H1 (cell line): ENCODE measurements around the gene LTBP4. TPM values are rescaled to one million over a fixed set of nuclear protein-coding genes. Genes with fewer than 3 reads are reported as not detected.

ENCODE experiments used
- CTCF ChIA-PET: fragments of 300-600 bp; sonication (Branson Sonifier 250); formaldehyde crosslinking; loops from one replicate; lab custom pipeline; 2021; ENCODE audit not compliant: partially characterized antibody; lab: Charles Lee
- POLR2A ChIA-PET: fragments of 300-600 bp; sonication (Branson Sonifier 250); formaldehyde crosslinking; loops from one replicate; lab custom pipeline; 2021; ENCODE audit warnings: inconsistent platforms; ENCODE audit not compliant: partially characterized antibody; lab: Charles Lee
- DNase-seq, 2 experiments: peaks; one replicate each; pipeline versions ENCODE4 v3.0.0 to v3.0.0-alpha.2; 2010 to 2022; ENCODE audit warnings: low spot score in 2 of 2, low read depth in 1 of 2, mixed read lengths in 1 of 2
- FAIRE-seq: peaks from 2 replicates; lab custom pipeline; 2011; peaks lifted over from hg19 to GRCh38; lab: Jason Lieb, UNC
- H2AFZ ChIP-seq: 2 replicates; pipeline ENCODE4 v1.8.1; 2012; ENCODE audit warnings: low read length, inconsistent platforms
- H2AK5ac ChIP-seq: 2 replicates; pipeline ENCODE4 v1.6.1; 2013; ENCODE audit warnings: low read depth, low read length
- H2BK120ac ChIP-seq: replicated peaks from 2 replicates; pipeline ENCODE3; 2013; ENCODE audit warnings: low read depth, low read length, inconsistent platforms
- H2BK12ac ChIP-seq: 2 replicates; pipeline ENCODE4 v1.6.1; 2013; ENCODE audit warnings: low read depth, low read length
- H2BK15ac ChIP-seq: 2 replicates; pipeline ENCODE4 v1.6.1; 2013; ENCODE audit warnings: low read length
- H2BK20ac ChIP-seq: 2 replicates; pipeline ENCODE4 v1.6.1; 2013; ENCODE audit warnings: low read length
- H2BK5ac ChIP-seq: 2 replicates; pipeline ENCODE4 v1.6.1; 2013; ENCODE audit warnings: low read depth, low read length
- H3K14ac ChIP-seq: 2 replicates; pipeline ENCODE4 v1.6.1; 2013; ENCODE audit warnings: inconsistent platforms; ENCODE audit not compliant: insufficient read length
- H3K18ac ChIP-seq: 2 replicates; pipeline ENCODE4 v1.6.1; 2013; ENCODE audit warnings: low read length; ENCODE audit errors: extremely low read depth
- H3K23ac ChIP-seq: 2 replicates; pipeline ENCODE4 v1.6.1; 2013; ENCODE audit warnings: inconsistent platforms; ENCODE audit not compliant: insufficient read length
- H3K23me2 ChIP-seq: 2 replicates; pipeline ENCODE4 v1.6.1; 2013; ENCODE audit warnings: low read depth, low read length
- H3K27ac ChIP-seq: 2 replicates; pipeline ENCODE4 v1.6.1; 2011; ENCODE audit warnings: low read depth, low read length, inconsistent platforms
- H3K27me3 ChIP-seq, 4 experiments: replicated peaks in 1 of 4; 1 replicate in 1 of 4; 2 replicates in 3 of 4; pipeline versions ENCODE4 v1.6.1 to v1.8.1; 2011 to 2013; ENCODE audit warnings: low read length in 3 of 4, mild to moderate bottlenecking in 3 of 4, inconsistent platforms in 2 of 4, mixed read lengths in 2 of 4, moderate library complexity in 1 of 4; ENCODE audit not compliant: control insufficient read depth in 3 of 4, insufficient read depth in 3 of 4; ENCODE audit errors: extremely low read depth in 1 of 4
- H3K36me3 ChIP-seq, 4 experiments: 2 replicates each; pipeline versions ENCODE4 v1.6.1 to v1.8.1; 2011 to 2013; ENCODE audit warnings: mild to moderate bottlenecking in 4 of 4, low read length in 3 of 4, moderate library complexity in 2 of 4, control low read depth in 1 of 4, inconsistent platforms in 1 of 4; ENCODE audit not compliant: insufficient read depth in 4 of 4, control insufficient read depth in 2 of 4
- H3K4ac ChIP-seq: replicated peaks from 2 replicates; pipeline ENCODE3; 2013; ENCODE audit warnings: low read length, low read depth, mixed read lengths, inconsistent platforms; ENCODE audit not compliant: insufficient read length
- H3K4me1 ChIP-seq, 4 experiments: replicated peaks in 1 of 4; 1 replicate in 1 of 4; 2 replicates in 3 of 4; pipeline versions ENCODE4 v1.6.1 to v1.8.1; 2011 to 2013; ENCODE audit warnings: low read length in 3 of 4, inconsistent platforms in 2 of 4, mixed read lengths in 1 of 4; ENCODE audit not compliant: insufficient read depth in 4 of 4, control insufficient read depth in 3 of 4
- H3K4me2 ChIP-seq, 2 experiments: 2 replicates each; pipeline versions ENCODE4 v1.6.1 to v1.8.1; 2011 to 2013; ENCODE audit warnings: low read depth in 2 of 2, low read length in 2 of 2, control low read depth in 1 of 2, inconsistent platforms in 1 of 2, mild to moderate bottlenecking in 1 of 2; ENCODE audit not compliant: insufficient read depth in 1 of 2
- H3K4me3 ChIP-seq, 4 experiments: fragments of 200-600, 300-600 bp in 1 of 4; sonication (generic), shearing (Covaris generic), sonication (Bioruptor Twin) in 1 of 4; 2 replicates each; pipeline versions ENCODE4 v1.5.1 to v1.8.1; 2011 to 2016; ENCODE audit warnings: low read length in 4 of 4, low read depth in 3 of 4, control low read depth in 2 of 4, inconsistent platforms in 2 of 4, mild to moderate bottlenecking in 2 of 4, mixed read lengths in 1 of 4, moderate library complexity in 1 of 4; ENCODE audit not compliant: insufficient read depth in 2 of 4; ENCODE audit errors: extremely low read depth in 1 of 4
- H3K56ac ChIP-seq: replicated peaks from 2 replicates; pipeline ENCODE3; 2013; ENCODE audit warnings: low read depth, mild to moderate bottlenecking, mixed read lengths, low read length, inconsistent platforms; ENCODE audit not compliant: insufficient read length
- H3K79me1 ChIP-seq: 2 replicates; pipeline ENCODE4 v1.6.1; 2013; ENCODE audit warnings: low read depth, low read length, control low read depth
- H3K79me2 ChIP-seq, 2 experiments: 2 replicates each; pipeline versions ENCODE4 v1.6.1 to v1.8.1; 2012 to 2013; ENCODE audit warnings: low read length in 2 of 2, mild to moderate bottlenecking in 2 of 2, inconsistent platforms in 1 of 2; ENCODE audit not compliant: insufficient read depth in 2 of 2, control insufficient read depth in 1 of 2
- H3K9ac ChIP-seq, 4 experiments: replicated peaks in 1 of 4; 1 replicate in 1 of 4; 2 replicates in 3 of 4; pipeline versions ENCODE4 v1.6.1 to v1.8.1; 2011 to 2013; ENCODE audit warnings: low read depth in 3 of 4, low read length in 3 of 4, control low read depth in 2 of 4, mild to moderate bottlenecking in 2 of 4, moderate library complexity in 2 of 4, inconsistent platforms in 1 of 4; ENCODE audit errors: extremely low read depth in 1 of 4
- H3K9me3 ChIP-seq, 2 experiments: 2 replicates each; pipeline versions ENCODE4 v1.6.1 to v1.8.1; 2012 to 2013; ENCODE audit warnings: mild to moderate bottlenecking in 2 of 2, moderate library complexity in 2 of 2, control low read depth in 1 of 2, inconsistent platforms in 1 of 2, low read depth in 1 of 2, low read length in 1 of 2, mixed read lengths in 1 of 2; ENCODE audit not compliant: insufficient read depth in 2 of 2
- H4K20me1 ChIP-seq, 2 experiments: replicated peaks in 1 of 2; 2 replicates each; pipeline versions ENCODE3 to v1.8.1; 2011 to 2013; ENCODE audit warnings: inconsistent platforms in 2 of 2, low read length in 2 of 2, mild to moderate bottlenecking in 1 of 2; ENCODE audit not compliant: insufficient read depth in 2 of 2, control insufficient read depth in 1 of 2
- H4K5ac ChIP-seq: 2 replicates; pipeline ENCODE4 v1.6.1; 2013; ENCODE audit warnings: low read length, low read depth, mixed read lengths, inconsistent platforms; ENCODE audit not compliant: insufficient read length
- H4K8ac ChIP-seq: 2 replicates; pipeline ENCODE4 v1.8.0; 2013; ENCODE audit warnings: mild to moderate bottlenecking, moderate library complexity, low read length, inconsistent platforms; ENCODE audit not compliant: insufficient read depth; ENCODE audit errors: extremely low read depth
- H4K91ac ChIP-seq: replicated peaks from 2 replicates; pipeline ENCODE3; 2013; ENCODE audit warnings: low read length, mixed read lengths, inconsistent platforms; ENCODE audit not compliant: insufficient read length
- BCL11A ChIP-seq, 2 experiments: IDR thresholded peaks; one replicate each; pipeline ENCODE4 v1.6.1; 2011; ENCODE audit warnings: low read depth in 2 of 2, low read length in 2 of 2, mild to moderate bottlenecking in 2 of 2
- EP300 ChIP-seq, 2 experiments: IDR thresholded peaks; 1 replicate in 1 of 2; 2 replicates in 1 of 2; pipeline ENCODE4 v1.6.1; 2011 to 2012; ENCODE audit warnings: low read depth in 2 of 2, low read length in 2 of 2, mild to moderate bottlenecking in 2 of 2, borderline replicate concordance in 1 of 2, inconsistent platforms in 1 of 2, moderate library complexity in 1 of 2
- HDAC2 ChIP-seq, 2 experiments: fragments of 300-600 bp in 1 of 2; sonication (generic) in 1 of 2; IDR thresholded peaks; 2 replicates each; pipeline ENCODE4 v1.6.1; 2011 to 2012; ENCODE audit warnings: low read depth in 2 of 2, low read length in 2 of 2, mild to moderate bottlenecking in 2 of 2, moderate library complexity in 2 of 2, borderline replicate concordance in 1 of 2, inconsistent platforms in 1 of 2
- HDAC6 ChIP-seq: IDR thresholded peaks from one replicate; pipeline ENCODE4 v1.7.1; 2012; ENCODE audit warnings: low read depth, mild to moderate bottlenecking, inconsistent platforms, low read length, moderate library complexity
- POLR2A ChIP-seq, 2 experiments: IDR thresholded peaks; 1 replicate in 1 of 2; 2 replicates in 1 of 2; pipeline ENCODE4 v1.6.1; 2011; ENCODE audit warnings: low read depth in 2 of 2, low read length in 2 of 2, mild to moderate bottlenecking in 2 of 2; ENCODE audit errors: control extremely low read depth in 1 of 2
- RAD21 ChIP-seq, 2 experiments: IDR thresholded peaks in 1 of 2; conservative IDR thresholded peaks in 1 of 2; 2 replicates each; pipeline ENCODE4 v1.6.1; 2011; ENCODE audit warnings: low read depth in 2 of 2, low read length in 2 of 2, improper control_type of control experiment in 1 of 2, inconsistent platforms in 1 of 2, mild to moderate bottlenecking in 1 of 2, moderate library complexity in 1 of 2
- RNF2 ChIP-seq: fragments of 200-900, 300-1000 bp; sonication (generic); IDR thresholded peaks from 2 replicates; pipeline ENCODE4 v1.7.1; 2016; ENCODE audit warnings: borderline replicate concordance, low read depth, mild to moderate bottlenecking, antibody characterized with exemption, low read length; ENCODE audit not compliant: poor library complexity, severe bottlenecking; ENCODE audit errors: missing control alignments
- SIN3A ChIP-seq, 2 experiments: IDR thresholded peaks in 1 of 2; conservative IDR thresholded peaks in 1 of 2; 2 replicates each; pipeline ENCODE4 v1.6.1; 2011 to 2012; ENCODE audit warnings: low read length in 2 of 2, improper control_type of control experiment in 1 of 2, low read depth in 1 of 2, mild to moderate bottlenecking in 1 of 2
- SP4 ChIP-seq: IDR thresholded peaks from 2 replicates; pipeline ENCODE4 v1.6.1; 2012; ENCODE audit warnings: low read length, inconsistent platforms
- WGBS, 2 experiments: shearing (Covaris generic) in 1 of 2; methylation state at CpG; one replicate each; pipeline versions ENCODE4 v1.1.6 to v1.1.7; 2013 to 2015; ENCODE audit warnings: low lambda C conversion rate in 2 of 2, mixed read lengths in 2 of 2, inconsistent platforms in 1 of 2, low coverage in 1 of 2, missing lambda C conversion rate in 1 of 2; ENCODE audit not compliant: insufficient replicate concordance in 2 of 2, insufficient coverage in 1 of 2, insufficient read length in 1 of 2; ENCODE audit errors: extremely low coverage in 1 of 2, missing lambda C conversion rate in 1 of 2; 5-methylcytosine and 5-hydroxymethylcytosine counted together
- polyA plus RNA-seq, 7 experiments: library from polyadenylated mRNA; depleted of rRNA in 3 of 7; stranded (reverse) in 5 of 7; unstranded in 2 of 7; fragments of >200 nt in 5 of 7; fragments of 200-250 nt in 2 of 7; gene quantifications; 1 replicate in 5 of 7; 2 replicates in 1 of 7; 4 replicates in 1 of 7; pipeline versions ENCODE4 v1.2.1 to v1.2.3, GENCODE V29; 2011 to 2013; ENCODE audit warnings: missing spikeins in 2 of 7, mixed read lengths in 2 of 7
- total RNA-seq: library from RNA; stranded (reverse); fragmentation: NEBNext Ultra II Directional; extraction: Animal tissue kit (Norgen Biotek cat#: 25700); gene quantifications from 2 replicates; pipeline ENCODE4 v1.2.1, GENCODE V29; 2021
- TF ChIP-seq, protein P1 (sequence below), 3 experiments: IDR thresholded peaks; 1 replicate in 2 of 3; 2 replicates in 1 of 3; pipeline versions ENCODE4 v1.5.1 to v1.6.1; 2011; ENCODE audit warnings: low read length in 3 of 3, mild to moderate bottlenecking in 3 of 3, inconsistent platforms in 2 of 3, low read depth in 1 of 3, moderate library complexity in 1 of 3; ENCODE audit not compliant: insufficient read depth in 1 of 3; ENCODE audit errors: control extremely low read depth in 1 of 3

LTBP4 gene
- total and polyA plus RNA-seq, 2 of the 8 experiments (the other 6 are each of a cell fraction or from before 2014, with no cell fraction given) = 54.5 to 77.1 TPM

DNA sequence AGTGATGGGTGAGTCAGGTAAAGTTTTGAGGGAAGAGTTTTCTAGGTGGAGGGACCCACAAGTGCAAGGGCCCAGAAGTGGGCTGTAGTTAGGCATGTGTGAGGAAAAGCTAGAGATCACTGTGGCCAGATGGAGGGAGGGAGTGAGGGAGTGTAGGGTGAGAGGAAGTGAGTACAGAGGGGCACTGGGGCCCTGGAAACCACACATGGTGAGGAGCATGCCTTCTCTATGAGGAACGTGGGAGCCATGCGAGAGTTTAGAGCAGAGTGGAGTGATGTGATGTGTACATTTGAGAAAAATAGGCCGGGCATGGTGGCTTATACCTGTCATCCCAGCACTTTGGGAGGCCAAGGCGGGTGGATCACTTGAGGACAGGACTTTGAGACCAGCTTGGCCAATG is 39.2 kb upstream of the LTBP4 start:
- ChIA-PET POLR2A (no interaction called here), CTCF (interaction anchor here (1.0 to 2.0 kb wide), 5 partner anchors 11 to 36 kb away, joined by 3 to 7 read pairs (median 3); no protein-coding TSS in a partner anchor)
- Histone ChIP-seq H3K4me1 (no peaks in the 10 kb centered on the region), H3K23me2 (no peaks in the 10 kb centered on the region), H2BK120ac (no peak overlapping the region), H4K20me1 (no peaks in the 10 kb centered on the region), H3K9me3 (no peaks in the 10 kb centered on the region), H3K4ac (no peak overlapping the region), H2BK12ac (no peak overlapping the region), H3K36me3 (no peaks in the 10 kb centered on the region), H3K79me2 (no peaks in the 10 kb centered on the region), H3K14ac (no peak overlapping the region), H3K27me3 (peaks cover 4 to 24% (median 17%) of the 10 kb centered on the region in 4 experiments), H4K5ac (no peak overlapping the region), H3K4me2 (no peak overlapping the region), H4K91ac (no peak overlapping the region), H3K23ac (no peak overlapping the region), H3K56ac (no peak overlapping the region), H3K27ac (no peak overlapping the region), H3K9ac (no peak overlapping the region), H3K79me1 (no peaks in the 10 kb centered on the region), H3K4me3 (no peak overlapping the region), H2BK20ac (no peak overlapping the region), H2AK5ac (no peak overlapping the region), H4K8ac (0 out of 2 replicates have a peak overlapping the region, but pooled peaks have one; percentile 5), H2AFZ (no peak overlapping the region), H3K18ac (no peak overlapping the region), H2BK5ac (no peak overlapping the region), H2BK15ac (no peak overlapping the region)
- 76% methylated on average over 4 of the region's 4 CpGs; no CpG with 5 or more reads in 1 of the 2 experiments for WGBS, 2 experiments
- FAIRE-seq (no peak), DNase-seq (no peak)
- no peak for TF ChIP-seq SIN3A (conservative IDR thresholded peaks at IDR 0.05 in 1 of 2, IDR thresholded peaks at IDR 0.05 in 1 of 2; ENCODE audit: low read depth in 1 of 2, low read length in 2 of 2)
- no peak for TF ChIP-seq RNF2
- no peak for TF ChIP-seq POLR2A (IDR thresholded peaks at IDR 0.05; ENCODE audit: control extremely low read depth in 1 of 2, low read depth in 2 of 2, low read length in 2 of 2)
- no peak for TF ChIP-seq RAD21 (IDR thresholded peaks at IDR 0.05 in 1 of 2, conservative IDR thresholded peaks at IDR 0.05 in 1 of 2; ENCODE audit: low read depth in 2 of 2, low read length in 2 of 2)
- no peak for TF ChIP-seq SP4
- TF ChIP-seq, protein P1, sequence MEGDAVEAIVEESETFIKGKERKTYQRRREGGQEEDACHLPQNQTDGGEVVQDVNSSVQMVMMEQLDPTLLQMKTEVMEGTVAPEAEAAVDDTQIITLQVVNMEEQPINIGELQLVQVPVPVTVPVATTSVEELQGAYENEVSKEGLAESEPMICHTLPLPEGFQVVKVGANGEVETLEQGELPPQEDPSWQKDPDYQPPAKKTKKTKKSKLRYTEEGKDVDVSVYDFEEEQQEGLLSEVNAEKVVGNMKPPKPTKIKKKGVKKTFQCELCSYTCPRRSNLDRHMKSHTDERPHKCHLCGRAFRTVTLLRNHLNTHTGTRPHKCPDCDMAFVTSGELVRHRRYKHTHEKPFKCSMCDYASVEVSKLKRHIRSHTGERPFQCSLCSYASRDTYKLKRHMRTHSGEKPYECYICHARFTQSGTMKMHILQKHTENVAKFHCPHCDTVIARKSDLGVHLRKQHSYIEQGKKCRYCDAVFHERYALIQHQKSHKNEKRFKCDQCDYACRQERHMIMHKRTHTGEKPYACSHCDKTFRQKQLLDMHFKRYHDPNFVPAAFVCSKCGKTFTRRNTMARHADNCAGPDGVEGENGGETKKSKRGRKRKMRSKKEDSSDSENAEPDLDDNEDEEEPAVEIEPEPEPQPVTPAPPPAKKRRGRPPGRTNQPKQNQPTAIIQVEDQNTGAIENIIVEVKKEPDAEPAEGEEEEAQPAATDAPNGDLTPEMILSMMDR (IDR thresholded peaks at IDR 0.05; ENCODE audit: control extremely low read depth in 1 of 3, insufficient read depth in 1 of 3, low read depth in 1 of 3, low read length in 3 of 3) = no peak
- TF ChIP-seq BCL11A (IDR thresholded peaks at IDR 0.05; ENCODE audit: low read depth in 2 of 2, low read length in 2 of 2) = no peak
- no peak for TF ChIP-seq HDAC6
- no peak for TF ChIP-seq HDAC2 (IDR thresholded peaks at IDR 0.05; ENCODE audit: borderline replicate concordance in 1 of 2, low read depth in 2 of 2, low read length in 2 of 2)
- no peak for TF ChIP-seq EP300 (IDR thresholded peaks at IDR 0.05; ENCODE audit: borderline replicate concordance in 1 of 2, low read depth in 2 of 2, low read length in 2 of 2)
